NB4 (cell line): ENCODE results near the gene TTF2.
"Not testable (repeated sequence)": the region's sequence is repeated elsewhere in the genome, so short reads cannot be mapped to it uniquely, and the experiment has no call there.

ENCODE experiments used
- DNase-seq: peaks from one replicate; pipeline ENCODE4 v3.0.0; 2010; ENCODE audit warnings: low read depth
- H3K4me3 ChIP-seq: one replicate; pipeline ENCODE4 v1.5.1; 2011; ENCODE audit warnings: mild to moderate bottlenecking, low read depth, low read length, moderate library complexity
- CTCF ChIP-seq: IDR thresholded peaks from one replicate; pipeline ENCODE4 v1.5.1; 2012; ENCODE audit warnings: low read depth, low read length
- MAX ChIP-seq: IDR thresholded peaks from 2 replicates; pipeline ENCODE4 v1.6.1; 2011; ENCODE audit warnings: low read depth, low read length
- MYC ChIP-seq: IDR thresholded peaks from 2 replicates; pipeline ENCODE4 v1.6.1; 2011; ENCODE audit warnings: low read depth, low read length
- POLR2A ChIP-seq: IDR thresholded peaks from 2 replicates; pipeline ENCODE4 v1.6.1; 2011; ENCODE audit warnings: mild to moderate bottlenecking; ENCODE audit not compliant: insufficient read length; ENCODE audit errors: extremely low read depth

TTF2 gene

GRCh38 chr1:117116090-117116783 is 56.1 kb downstream of the TTF2 start:
- H3K4me3 ChIP-seq = no peak overlapping the region
- TF ChIP-seq MAX = no peak
- TF ChIP-seq CTCF = no peak
- TF ChIP-seq POLR2A = no peak
- TF ChIP-seq MYC = no peak
- no peak for DNase-seq

GRCh38 chr1:117116784-117117130 is 56.6 kb downstream of the TTF2 start:
- no peak overlapping the region for H3K4me3 ChIP-seq
- no peak for DNase-seq
- TF ChIP-seq CTCF (no peak), MAX (no peak), MYC (no peak), POLR2A (no peak)

GRCh38 chr1:117117697-117118096 is 57.6 kb downstream of the TTF2 start:
- TF ChIP-seq CTCF = no peak
- DNase-seq = no peak
- no peak overlapping the region for H3K4me3 ChIP-seq

GRCh38 chr1:117118137-117118536 is 58.0 kb downstream of the TTF2 start:
- no peak for TF ChIP-seq POLR2A
- TF ChIP-seq MAX = no peak
- TF ChIP-seq CTCF = no peak
- H3K4me3 ChIP-seq = no peak overlapping the region
- DNase-seq = no peak

GRCh38 chr1:117119144-117119543 is 59.0 kb downstream of the TTF2 start:
- not testable (repeated sequence) for DNase-seq, H3K4me3 ChIP-seq

- peak overlapping the region; percentile 59 for H3K4me3 ChIP-seq
- no peak for DNase-seq
- no peak for TF ChIP-seq MYC
- TF ChIP-seq MAX = no peak
- TF ChIP-seq POLR2A = no peak
- no peak for TF ChIP-seq CTCF
Observed at GRCh38 chr1:117120774-117121588, 60.9 kb downstream of the TTF2 start.
